B cell (primary cell): ENCODE measurements around the gene UBR1.

Experiments used
- EZH2 ChIP-seq: IDR thresholded peaks from 2 replicates; pipeline ENCODE4 v1.6.1; 2012; ENCODE audit warnings: borderline replicate concordance, low read depth, mild to moderate bottlenecking, moderate library complexity, low read length; ENCODE audit not compliant: insufficient read depth, poor library complexity, severe bottlenecking
- TF ChIP-seq, protein P1 (sequence below): fragments of 200-600 bp; IDR thresholded peaks from one replicate; pipeline ENCODE4 v1.8.0; 2022; ENCODE audit warnings: antibody characterized with exemption, mild to moderate bottlenecking

DNA sequence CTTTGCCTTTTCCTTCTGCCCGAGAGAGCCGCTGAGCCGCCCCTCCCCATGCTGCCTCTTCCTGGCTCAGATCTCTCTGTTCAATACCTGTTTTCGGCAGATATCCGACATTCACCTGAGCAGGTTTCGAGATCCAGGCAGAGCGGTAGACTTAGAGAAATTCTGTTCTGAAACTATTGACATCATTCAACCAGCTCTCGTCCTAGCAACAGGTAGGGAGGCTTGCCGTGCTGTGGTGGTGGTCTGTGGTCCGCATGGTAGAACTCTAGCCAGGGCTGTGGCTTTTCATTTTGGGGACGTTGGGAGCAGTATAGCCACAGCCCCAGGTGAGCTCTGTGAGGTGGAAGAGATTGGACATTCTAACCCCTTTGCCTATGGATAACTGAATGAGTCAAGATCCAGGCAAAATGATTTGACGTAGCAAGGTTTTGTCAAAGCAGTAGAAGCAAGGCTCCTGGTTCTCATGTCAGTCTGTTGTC, 28.4 kb upstream of the UBR1 start:
- TF ChIP-seq, protein P1, sequence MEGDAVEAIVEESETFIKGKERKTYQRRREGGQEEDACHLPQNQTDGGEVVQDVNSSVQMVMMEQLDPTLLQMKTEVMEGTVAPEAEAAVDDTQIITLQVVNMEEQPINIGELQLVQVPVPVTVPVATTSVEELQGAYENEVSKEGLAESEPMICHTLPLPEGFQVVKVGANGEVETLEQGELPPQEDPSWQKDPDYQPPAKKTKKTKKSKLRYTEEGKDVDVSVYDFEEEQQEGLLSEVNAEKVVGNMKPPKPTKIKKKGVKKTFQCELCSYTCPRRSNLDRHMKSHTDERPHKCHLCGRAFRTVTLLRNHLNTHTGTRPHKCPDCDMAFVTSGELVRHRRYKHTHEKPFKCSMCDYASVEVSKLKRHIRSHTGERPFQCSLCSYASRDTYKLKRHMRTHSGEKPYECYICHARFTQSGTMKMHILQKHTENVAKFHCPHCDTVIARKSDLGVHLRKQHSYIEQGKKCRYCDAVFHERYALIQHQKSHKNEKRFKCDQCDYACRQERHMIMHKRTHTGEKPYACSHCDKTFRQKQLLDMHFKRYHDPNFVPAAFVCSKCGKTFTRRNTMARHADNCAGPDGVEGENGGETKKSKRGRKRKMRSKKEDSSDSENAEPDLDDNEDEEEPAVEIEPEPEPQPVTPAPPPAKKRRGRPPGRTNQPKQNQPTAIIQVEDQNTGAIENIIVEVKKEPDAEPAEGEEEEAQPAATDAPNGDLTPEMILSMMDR, result no peak
- no peak for TF ChIP-seq EZH2
